Right atrium auricular region (tissue), 2 donors: ENCODE data around the gene VILL. TPM values are rescaled to one million over a fixed set of nuclear protein-coding genes. Genes with fewer than 3 reads are reported as not detected.

Experiments
- DNase-seq: peaks from one replicate; pipeline ENCODE4 v3.0.0-alpha.2; 2019; ENCODE audit warnings: low spot score
- H3K27ac ChIP-seq, 2 donors: fragments of 200-600 bp; sonication (generic); 1 replicate in 1 of 2; 2 replicates in 1 of 2; pipeline ENCODE4 v1.5.1; 2016 to 2019
- H3K27me3 ChIP-seq, 2 donors: fragments of 200-600 bp; sonication (generic); one replicate each; pipeline versions ENCODE4 v1.5.1 to v1.6.0; 2017 to 2019
- H3K36me3 ChIP-seq: fragments of 200-600 bp; sonication (generic); one replicate; pipeline ENCODE4 v1.5.1; 2016
- H3K4me1 ChIP-seq, 2 donors: fragments of 200-600 bp; sonication (generic); one replicate each; pipeline versions ENCODE4 v1.5.1 to v1.6.0; 2017 to 2019
- H3K4me3 ChIP-seq, 2 donors: fragments of 200-600 bp; sonication (generic); 1 replicate in 1 of 2; 2 replicates in 1 of 2; pipeline ENCODE4 v1.5.1; 2017 to 2019; ENCODE audit warnings: mild to moderate bottlenecking in 1 of 2, moderate library complexity in 1 of 2
- H3K9me3 ChIP-seq, 2 donors: fragments of 200-600 bp; sonication (generic); one replicate each; pipeline ENCODE4 v1.5.1; 2019
- CTCF ChIP-seq, 2 donors: fragments of 200-600 bp; sonication (generic); IDR thresholded peaks; one replicate each; pipeline ENCODE4 v1.5.1; 2019; ENCODE audit warnings: antibody characterized with exemption in 2 of 2
- total RNA-seq, 2 donors: library from RNA; depleted of rRNA; stranded (reverse); fragments of >200 nt; gene quantifications; one replicate each; pipeline ENCODE4 v1.1.0, GENCODE V29; 2016

VILL gene
- total RNA-seq, 2 donors from 2014 or later = 4.2 to 12.2 TPM

GRCh38 chr3:37996785-37997301 is 6.3 kb downstream of the VILL start:
- Histone ChIP-seq H3K4me3 (no peak overlapping the region), H3K9me3 (no peaks in the 10 kb centered on the region), H3K27ac (no peak overlapping the region), H3K36me3 (no peaks in the 10 kb centered on the region), H3K27me3 (no peaks in the 10 kb centered on the region), H3K4me1 (peaks cover 0 to 34% of the 10 kb centered on the region in 2 donors)
- DNase-seq = peak; percentile 83
- TF ChIP-seq CTCF (IDR thresholded peaks at IDR 0.05) = peak; percentile 85 to 86

GRCh38 chr3:37997342-37997741 is 6.8 kb downstream of the VILL start:
- Histone ChIP-seq H3K9me3 (no peaks in the 10 kb centered on the region), H3K36me3 (no peaks in the 10 kb centered on the region), H3K4me1 (peaks cover 0 to 34% of the 10 kb centered on the region in 2 donors), H3K4me3 (no peak overlapping the region), H3K27ac (no peak overlapping the region), H3K27me3 (no peaks in the 10 kb centered on the region)
- DNase-seq = no peak
- no peak for TF ChIP-seq CTCF (IDR thresholded peaks at IDR 0.05)

GRCh38 chr3:37997791-37998370 is 7.3 kb downstream of the VILL start:
- H3K36me3 ChIP-seq = no peaks in the 10 kb centered on the region
- TF ChIP-seq CTCF (IDR thresholded peaks at IDR 0.05) = no peak
- DNase-seq = no peak
- H3K27me3 ChIP-seq = no peaks in the 10 kb centered on the region
- H3K4me3 ChIP-seq = no peak overlapping the region
- peak overlapping the region; percentile 87 to 92 for H3K27ac ChIP-seq
- H3K9me3 ChIP-seq = no peaks in the 10 kb centered on the region
- peaks cover 0 to 36% of the 10 kb centered on the region in 2 donors for H3K4me1 ChIP-seq

GRCh38 chr3:37999836-38000235 is 9.2 kb downstream of the VILL start:
- no peaks in the 10 kb centered on the region for H3K36me3 ChIP-seq
- peaks cover 0 to 33% of the 10 kb centered on the region in 2 donors for H3K4me1 ChIP-seq
- no peak for DNase-seq
- H3K9me3 ChIP-seq = no peaks in the 10 kb centered on the region
- no peak for TF ChIP-seq CTCF (IDR thresholded peaks at IDR 0.05)
- H3K4me3 ChIP-seq = no peak overlapping the region
- H3K27ac ChIP-seq = no peak overlapping the region
- no peaks in the 10 kb centered on the region for H3K27me3 ChIP-seq

GRCh38 chr3:38000242-38000916 is 9.8 kb downstream of the VILL start:
- Histone ChIP-seq H3K4me3 (no peak overlapping the region), H3K27me3 (no peaks in the 10 kb centered on the region), H3K36me3 (no peaks in the 10 kb centered on the region), H3K4me1 (peaks cover 0 to 32% of the 10 kb centered on the region in 2 donors), H3K27ac (no peak overlapping the region), H3K9me3 (no peaks in the 10 kb centered on the region)
- no peak for TF ChIP-seq CTCF (IDR thresholded peaks at IDR 0.05)
- DNase-seq = no peak
